HepG2 (cell line): Measurements from ENCODE around the gene RPTOR. TPM values are rescaled to one million over a fixed set of nuclear protein-coding genes. Genes with fewer than 3 reads are reported as not detected.

ENCODE experiments used
- ATAC-seq: fragments of 200-7000 bp; cut with Tn5 transposase; 3 replicates; pipeline ENCODE4 v1.9.1; 2020; ENCODE audit warnings: mild to moderate bottlenecking, moderate library complexity
- BruUV-seq: library from RNA; stranded (reverse); fragments of 400-500 nt; replicated peaks from 2 replicates; lab custom pipeline; 2021; lab: Mats Ljungman, UMichigan
- CTCF ChIA-PET: fragments of 300-600 bp; formaldehyde crosslinking; extraction: SDS; loops from one replicate; lab custom pipeline; 2021; ENCODE audit warnings: low total read pairs, inconsistent platforms, low intra/inter-chr PET ratio; lab: Yijun Ruan, JAX
- POLR2A ChIA-PET: fragments of 350-600 bp; sonication (Branson Sonifier 250); formaldehyde crosslinking; loops from one replicate; lab custom pipeline; 2020; ENCODE audit warnings: antibody characterized with exemption, inconsistent platforms; lab: Yijun Ruan, JAX
- DNase-seq: peaks from one replicate; pipeline ENCODE4 v3.0.0-alpha.2; 2015; ENCODE audit warnings: low spot score
- FAIRE-seq: peaks from 3 replicates; lab custom pipeline; 2011; peaks lifted over from hg19 to GRCh38; lab: Jason Lieb, UNC
- H2AFZ ChIP-seq: one replicate; pipeline ENCODE4 v1.6.1; 2011; ENCODE audit warnings: low read length, inconsistent platforms
- H3K27ac ChIP-seq: fragments of 300-600 bp; 3 replicates; pipeline ENCODE4 v1.8.0; 2011; ENCODE audit warnings: mixed run types, mild to moderate bottlenecking, mixed read lengths, low read length, inconsistent platforms; ENCODE audit not compliant: insufficient read depth; ENCODE audit errors: extremely low read length
- H3K27me3 ChIP-seq, 2 experiments: fragments of 200-600 bp in 1 of 2; 2 replicates in 1 of 2; 3 replicates in 1 of 2; pipeline versions ENCODE4 v1.6.0 to v1.8.0; 2011; ENCODE audit warnings: low read length in 2 of 2, mild to moderate bottlenecking in 2 of 2, moderate library complexity in 2 of 2, inconsistent platforms in 1 of 2; ENCODE audit not compliant: insufficient read depth in 2 of 2, control insufficient read depth in 1 of 2
- H3K36me3 ChIP-seq, 2 experiments: fragments of 200-600 bp in 1 of 2; replicated peaks in 1 of 2; 2 replicates in 1 of 2; 3 replicates in 1 of 2; pipeline versions ENCODE4 v1.5.1 to v1.8.0; 2011; ENCODE audit warnings: low read length in 2 of 2, inconsistent platforms in 1 of 2; ENCODE audit not compliant: insufficient read depth in 2 of 2, control insufficient read depth in 1 of 2
- H3K4me1 ChIP-seq: 2 replicates; pipeline ENCODE4 v1.5.1; 2012; ENCODE audit warnings: low read length, inconsistent platforms; ENCODE audit not compliant: insufficient read depth
- H3K4me2 ChIP-seq: 2 replicates; pipeline ENCODE4 v1.6.0; 2011; ENCODE audit warnings: low read depth, low read length, inconsistent platforms
- H3K4me3 ChIP-seq, 3 experiments: fragments of 200-600 bp in 1 of 3; sonication (generic), shearing (Covaris generic) in 1 of 3; replicated peaks in 1 of 3; 2 replicates each; pipeline ENCODE4 v1.5.1; 2011 to 2016; ENCODE audit warnings: low read length in 3 of 3, inconsistent platforms in 2 of 3, low read depth in 2 of 3, mild to moderate bottlenecking in 2 of 3, control low read depth in 1 of 3, mixed read lengths in 1 of 3; ENCODE audit not compliant: insufficient read depth in 1 of 3
- H3K79me2 ChIP-seq: one replicate; pipeline ENCODE4 v1.6.1; 2011; ENCODE audit warnings: low read length, inconsistent platforms; ENCODE audit not compliant: insufficient read depth
- H3K9ac ChIP-seq: 2 replicates; pipeline ENCODE4 v1.6.0; 2011; ENCODE audit warnings: mild to moderate bottlenecking, low read depth, low read length, inconsistent platforms; ENCODE audit not compliant: insufficient read depth
- H3K9me3 ChIP-seq: 2 replicates; pipeline ENCODE4 v1.5.1; 2012; ENCODE audit warnings: mild to moderate bottlenecking, low read length
- H4K20me1 ChIP-seq: 2 replicates; pipeline ENCODE4 v1.6.0; 2011; ENCODE audit warnings: inconsistent platforms, mild to moderate bottlenecking, low read length, moderate library complexity; ENCODE audit not compliant: insufficient read depth
- MED8 ChIP-seq: sonication (generic); formaldehyde crosslinking; IDR thresholded peaks from 2 replicates; pipeline ENCODE4 v1.8.1; 2023; ENCODE audit warnings: mild to moderate bottlenecking, missing genetic modification reagents; ENCODE audit not compliant: insufficient replicate concordance
- NFKB2 ChIP-seq: sonication (generic); formaldehyde crosslinking; IDR thresholded peaks from 2 replicates; pipeline ENCODE4 v1.4.0; 2020; ENCODE audit warnings: missing genetic modification reagents, borderline replicate concordance
- ONECUT2 ChIP-seq: sonication (generic); formaldehyde crosslinking; IDR thresholded peaks from 2 replicates; pipeline ENCODE4 v1.4.0; 2020; ENCODE audit warnings: missing genetic modification reagents
- SP4 ChIP-seq: sonication (generic); formaldehyde crosslinking; IDR thresholded peaks from 2 replicates; pipeline ENCODE4 v1.8.1; 2023; ENCODE audit warnings: mild to moderate bottlenecking, missing genetic modification reagents
- ZNF280B ChIP-seq: sonication (generic); formaldehyde crosslinking; IDR thresholded peaks from 2 replicates; pipeline ENCODE4 v1.5.0; 2020; ENCODE audit warnings: missing genetic modification reagents, mild to moderate bottlenecking, borderline replicate concordance
- ZNF891 ChIP-seq: sonication (generic); formaldehyde crosslinking; IDR thresholded peaks from 2 replicates; pipeline ENCODE4 v1.5.0; 2020; ENCODE audit warnings: mild to moderate bottlenecking, missing genetic modification reagents
- ZZZ3 ChIP-seq: sonication (generic); formaldehyde crosslinking; IDR thresholded peaks from 2 replicates; pipeline ENCODE4 v1.4.0; 2020; ENCODE audit warnings: missing genetic modification reagents, mild to moderate bottlenecking, borderline replicate concordance
- WGBS: methylation state at CpG from one replicate; pipeline ENCODE4 v1.1.6; 2017; ENCODE audit warnings: low lambda C conversion rate; 5-methylcytosine and 5-hydroxymethylcytosine counted together
- in situ Hi-C: cut with HindIII; loops from 2 replicates; pipeline ENCODE4 v1.10.0; 2017; ENCODE audit warnings: low pct_unique_long_range_greater_than_20kb; ENCODE audit not compliant: extremely low pct_ligation_motif_present
- intact Hi-C: fragments of 100-400 bp; cut with micrococcal nuclease; formaldehyde crosslinking; loops from one replicate; pipeline ENCODE4 v1.10.0; 2022; ENCODE audit not compliant: unreplicated experiment
- polyA plus RNA-seq, 8 experiments: library from polyadenylated mRNA; depleted of rRNA in 3 of 8; stranded (reverse) in 7 of 8; unstranded in 1 of 8; fragments of >200 nt; fragmentation: Illumina TruSeq in 4 of 8; extraction: Trizol in 4 of 8; gene quantifications; 2 replicates each; pipeline versions ENCODE4 v1.2.1 to v1.2.3, GENCODE V29; 2011 to 2016; ENCODE audit warnings: low read depth in 4 of 8, missing spikeins in 1 of 8, mixed read lengths in 1 of 8; ENCODE audit not compliant: insufficient read depth in 1 of 8
- total RNA-seq, 5 experiments: library from RNA; depleted of rRNA; stranded (reverse); fragments of >200 nt; fragmentation: Illumina TruSeq; extraction: Trizol; gene quantifications; 2 replicates each; pipeline ENCODE4 v1.2.3, GENCODE V29; 2016; ENCODE audit warnings: low read depth in 1 of 5

The RPTOR gene
- total and polyA plus RNA-seq, 2 of the 13 experiments (the other 11 are each of a cell fraction or from before 2014, with no cell fraction given): 6.6 to 25.3 TPM

- TF ChIP-seq ZZZ3 (CRISPR knock-in tag): no peak
These were observed 84.8 kb downstream of the RPTOR start (continued) for GRCh38 chr17:80629298-80630028.

GRCh38 chr17:80630560-80631120 lies 86.0 kb downstream of the RPTOR start:
- ChIA-PET CTCF (interaction anchor here (1.1 kb wide), 1 partner anchor 56 kb away, joined by 4 read pairs; no protein-coding TSS in a partner anchor), POLR2A (interaction anchor here (2.3 to 2.8 kb wide), 3 partner anchors 9 to 31 kb away, joined by 17 to 32 read pairs (median 22); no protein-coding TSS in a partner anchor)
- Histone ChIP-seq H2AFZ (no peak overlapping the region), H3K9me3 (peaks cover 31% of the 10 kb centered on the region; the same call in 1 of the 2 replicates), H3K4me3 (no peak overlapping the region), H3K27ac (peak overlapping the region; percentile 85), H3K36me3 (peaks cover 5 to 9% of the 10 kb centered on the region in 2 experiments), H3K79me2 (peaks cover 55% of the 10 kb centered on the region), H3K27me3 (no peaks in the 10 kb centered on the region), H3K4me2 (peak overlapping the region; percentile 53; the same call in 1 of the 2 replicates), H3K9ac (no peak overlapping the region; the same call in 1 of the 2 replicates), H3K4me1 (peaks cover 63% of the 10 kb centered on the region), H4K20me1 (peaks cover 14% of the 10 kb centered on the region; the same call in 1 of the 2 replicates)
- DNase-seq (no peak), ATAC-seq (no peak; the same call in 1 of the 3 replicates), FAIRE-seq (no peak)
- TF ChIP-seq ONECUT2 (no peak), ZNF280B (CRISPR knock-in tag) (peak; percentile 48; the same call in 1 of the 2 replicates), ZNF891 (0 out of 2 replicates have a peak, but pooled peaks have one; percentile 41), SP4 (0 out of 2 replicates have a peak, but pooled peaks have one; percentile 22), NFKB2 (CRISPR knock-in tag) (0 out of 2 replicates have a peak, but pooled peaks have one; percentile 26), MED8 (CRISPR knock-in tag) (peak; percentile 22)
- in situ Hi-C loops (no loop called here), intact Hi-C loops (no loop called here)
- 92% methylated on average over 8 of the region's 9 CpGs for WGBS
- BruUV-seq: no TSS peak
